GM06990 (cell line): ENCODE measurements around the gene RCAN1.

Experiments used
- DNase-seq: peaks from one replicate; pipeline ENCODE4 v3.0.0-alpha.2; 2011; ENCODE audit not compliant: insufficient read length; ENCODE audit errors: extremely low read depth
- H3K27me3 ChIP-seq: replicated peaks from 2 replicates; pipeline ENCODE4 v1.6.0; 2011; ENCODE audit warnings: low read length; ENCODE audit not compliant: control insufficient read depth, insufficient read depth
- H3K36me3 ChIP-seq: 2 replicates; pipeline ENCODE4 v1.5.1; 2011; ENCODE audit warnings: low read length; ENCODE audit not compliant: control insufficient read depth, insufficient read depth
- H3K4me3 ChIP-seq: replicated peaks from 2 replicates; pipeline ENCODE4 v1.5.1; 2011; ENCODE audit warnings: low read depth, mild to moderate bottlenecking, control low read depth, low read length
- TF ChIP-seq, protein P1 (sequence below): IDR thresholded peaks from 2 replicates; pipeline ENCODE4 v1.5.1; 2011; ENCODE audit warnings: low read length, control low read depth, mild to moderate bottlenecking, inconsistent platforms; ENCODE audit not compliant: insufficient read depth, poor library complexity, severe bottlenecking

The RCAN1 gene

DNA sequence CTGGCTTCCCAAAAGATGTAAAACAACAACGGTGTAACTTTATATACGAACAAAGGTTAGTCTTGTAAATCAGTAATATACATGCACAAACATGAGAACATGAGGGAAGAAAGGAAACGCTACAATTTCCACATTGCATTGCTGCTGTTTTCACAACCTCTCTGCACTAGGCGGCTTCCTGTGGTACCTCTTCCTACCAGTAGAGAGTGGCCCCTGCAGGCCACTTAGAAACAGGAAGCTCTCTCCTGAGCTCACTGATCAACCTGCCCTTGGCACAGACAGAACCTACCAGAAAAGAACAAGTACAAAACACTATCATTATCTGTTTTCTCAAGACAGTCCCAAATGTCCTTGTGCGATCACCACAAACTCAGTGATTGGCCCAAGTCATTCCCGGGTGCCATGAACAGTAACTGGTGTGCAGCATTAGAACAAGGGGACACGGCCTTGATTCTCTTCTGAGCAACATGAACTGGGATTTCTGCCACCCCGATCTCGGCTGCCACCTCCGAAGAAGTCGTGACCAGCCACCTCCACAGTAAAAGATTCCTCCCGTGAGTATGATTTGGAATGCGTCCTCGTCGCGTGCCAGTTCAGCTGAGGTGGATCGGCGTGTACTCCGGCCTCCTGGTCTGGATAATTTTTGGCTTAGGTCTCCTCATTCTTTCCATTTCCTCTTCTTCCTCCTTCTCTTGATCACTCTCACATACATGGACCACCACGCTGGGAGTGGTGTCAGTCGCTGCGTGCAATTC is 97.2 kb downstream of the RCAN1 start:
- TF ChIP-seq, protein P1, sequence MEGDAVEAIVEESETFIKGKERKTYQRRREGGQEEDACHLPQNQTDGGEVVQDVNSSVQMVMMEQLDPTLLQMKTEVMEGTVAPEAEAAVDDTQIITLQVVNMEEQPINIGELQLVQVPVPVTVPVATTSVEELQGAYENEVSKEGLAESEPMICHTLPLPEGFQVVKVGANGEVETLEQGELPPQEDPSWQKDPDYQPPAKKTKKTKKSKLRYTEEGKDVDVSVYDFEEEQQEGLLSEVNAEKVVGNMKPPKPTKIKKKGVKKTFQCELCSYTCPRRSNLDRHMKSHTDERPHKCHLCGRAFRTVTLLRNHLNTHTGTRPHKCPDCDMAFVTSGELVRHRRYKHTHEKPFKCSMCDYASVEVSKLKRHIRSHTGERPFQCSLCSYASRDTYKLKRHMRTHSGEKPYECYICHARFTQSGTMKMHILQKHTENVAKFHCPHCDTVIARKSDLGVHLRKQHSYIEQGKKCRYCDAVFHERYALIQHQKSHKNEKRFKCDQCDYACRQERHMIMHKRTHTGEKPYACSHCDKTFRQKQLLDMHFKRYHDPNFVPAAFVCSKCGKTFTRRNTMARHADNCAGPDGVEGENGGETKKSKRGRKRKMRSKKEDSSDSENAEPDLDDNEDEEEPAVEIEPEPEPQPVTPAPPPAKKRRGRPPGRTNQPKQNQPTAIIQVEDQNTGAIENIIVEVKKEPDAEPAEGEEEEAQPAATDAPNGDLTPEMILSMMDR, result peak; percentile 54
- DNase-seq, result no peak
- H3K4me3 ChIP-seq, result no peak overlapping the region
- no peaks in the 10 kb centered on the region; the same call in 1 of the 2 replicates for H3K36me3 ChIP-seq
- H3K27me3 ChIP-seq, result no peaks in the 10 kb centered on the region

DNA sequence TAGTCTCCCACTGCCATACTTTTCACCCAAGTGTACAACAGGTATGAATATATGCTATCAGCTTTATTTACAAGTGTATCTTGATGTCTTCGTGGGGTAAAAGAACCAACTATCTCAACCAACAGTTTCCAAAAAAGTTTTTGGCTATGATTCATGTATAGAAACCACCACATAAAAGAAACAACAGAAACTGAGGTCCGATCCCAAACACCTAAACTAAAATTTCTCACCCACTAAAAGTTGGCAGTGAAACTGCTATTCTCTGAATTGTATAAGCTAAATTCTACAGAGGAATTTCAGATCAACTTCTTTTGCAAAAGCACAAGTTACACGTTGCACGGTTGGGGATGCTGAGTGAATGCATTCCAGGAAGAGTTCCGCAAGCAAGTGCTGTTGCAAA is 97.9 kb downstream of the RCAN1 start:
- TF ChIP-seq, protein P1, result no peak
- Histone ChIP-seq H3K4me3 (no peak overlapping the region), H3K36me3 (no peaks in the 10 kb centered on the region; the same call in 1 of the 2 replicates), H3K27me3 (no peaks in the 10 kb centered on the region)
- no peak for DNase-seq

DNA sequence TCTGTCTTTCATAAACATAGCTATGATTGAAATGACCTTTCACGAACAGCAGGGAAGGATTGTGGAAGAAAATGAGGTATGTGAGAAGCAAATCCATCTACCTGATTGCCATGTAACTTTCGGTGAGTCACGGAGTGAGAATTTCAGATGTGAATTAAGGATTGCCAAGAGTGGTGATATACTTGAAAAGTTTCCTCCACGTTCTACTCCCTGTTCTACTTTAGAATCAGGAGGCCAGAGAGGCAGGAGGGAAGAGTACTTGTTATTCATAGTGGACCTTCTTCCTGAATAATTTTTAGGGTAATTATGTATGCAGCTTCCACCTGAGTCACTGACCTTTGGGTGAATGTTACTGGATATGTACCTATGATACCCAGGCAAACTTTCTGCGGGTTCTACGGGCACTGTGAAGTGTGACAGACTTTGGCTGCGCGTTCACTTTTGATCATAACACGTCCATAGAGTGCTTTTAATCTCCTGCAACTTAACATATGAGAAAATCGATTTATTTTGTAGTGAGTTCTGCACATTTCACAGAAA is 100.3 kb downstream of the RCAN1 start:
- no peak overlapping the region for H3K4me3 ChIP-seq
- DNase-seq, result no peak
- no peaks in the 10 kb centered on the region for H3K36me3 ChIP-seq
- TF ChIP-seq, protein P1, result no peak
- H3K27me3 ChIP-seq, result no peaks in the 10 kb centered on the region

DNA sequence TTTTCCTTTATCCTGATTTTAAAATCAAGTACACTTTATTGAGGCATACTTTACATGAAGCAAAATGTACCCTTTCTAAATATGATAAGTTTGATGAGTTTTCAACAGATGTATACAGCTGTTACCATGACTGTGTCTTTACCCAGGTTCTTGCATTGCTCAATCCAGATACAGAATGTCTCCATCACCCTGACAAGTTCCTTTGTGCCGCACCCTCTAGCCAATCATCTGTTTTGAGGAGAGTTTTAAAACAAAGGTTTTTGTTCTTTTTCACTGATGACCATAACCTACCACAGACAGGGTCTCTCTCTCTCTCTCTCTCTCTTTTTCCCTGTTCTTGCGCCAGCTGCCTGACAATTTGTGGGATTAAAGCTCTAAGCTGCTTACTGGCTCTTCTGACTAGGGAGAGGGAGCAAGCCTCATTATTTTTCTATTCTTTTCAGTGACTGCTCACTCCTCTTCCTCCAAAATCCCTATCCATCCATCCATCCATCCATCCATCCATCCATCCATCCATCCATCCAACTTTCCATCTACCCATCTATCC is 101.7 kb downstream of the RCAN1 start:
- TF ChIP-seq, protein P1, result no peak
- no peak for DNase-seq

DNA sequence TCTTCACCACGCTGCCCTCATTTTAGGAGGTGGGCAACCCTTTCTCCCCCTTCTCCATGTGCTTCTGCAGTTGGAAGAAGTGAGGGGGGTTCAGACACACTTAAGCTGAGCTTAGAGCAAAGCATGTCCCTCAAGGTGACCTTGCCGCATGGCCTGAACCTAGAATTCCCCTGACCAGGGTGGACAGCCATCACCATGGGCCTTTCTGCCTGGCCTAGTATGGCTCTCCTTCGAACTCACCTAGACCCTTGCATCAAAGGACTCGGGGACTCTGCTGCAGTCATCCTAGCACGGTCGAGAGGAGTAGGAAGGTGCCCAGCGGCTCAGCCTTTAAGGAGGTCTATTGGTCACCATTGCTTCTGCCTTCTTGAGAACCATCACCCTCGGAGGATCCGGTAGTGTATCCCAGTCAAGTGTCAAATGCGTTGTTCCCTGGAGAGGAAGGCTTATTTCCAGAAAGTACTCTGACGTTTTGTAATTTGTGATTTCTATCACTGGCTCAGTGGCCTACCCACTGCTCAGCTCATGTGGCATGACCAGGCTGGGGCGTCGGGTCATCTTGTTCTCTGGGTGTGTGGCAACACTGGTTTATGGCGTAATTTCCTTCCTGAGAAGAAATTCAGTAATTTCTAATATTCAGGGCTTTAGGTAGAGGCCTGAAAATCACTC is 103.0 kb downstream of the RCAN1 start, which contains the start of gene KCNE1:
TSS of gene KCNE1 (minus strand) at position 424 of the 669 bp plus-strand sequence. CDS start 62,576 bp downstream, outside the sequence.
- no peak for DNase-seq
- Histone ChIP-seq H3K27me3 (no peaks in the 10 kb centered on the region), H3K36me3 (no peaks in the 10 kb centered on the region), H3K4me3 (no peak within 1 kb of the TSS)
- TF ChIP-seq, protein P1, result no peak

More for the DNA sequence above, 101.7 kb downstream of the RCAN1 start:
- H3K27me3 ChIP-seq, result no peaks in the 10 kb centered on the region
- H3K36me3 ChIP-seq, result no peaks in the 10 kb centered on the region
- no peak overlapping the region for H3K4me3 ChIP-seq
